ENCODE measurements around the gene JADE1. TPM values are rescaled to one million over a fixed set of nuclear protein-coding genes. Genes with fewer than 3 reads are reported as not detected.

The JADE1 gene
- polyA plus RNA-seq, 1 donor (not counting 4 experiments of a cell fraction or from before 2014, with no cell fraction given) = 2.8 TPM

GRCh38 chr4:128802680-128803628 is 6.5 kb upstream of the JADE1 start:
- dilution Hi-C loops (cut with MboI; ENCODE audit: extremely low pct_ligation_motif_present, low sequenced_read_pairs) = no loop called here
- no peaks in the 10 kb centered on the region for H3K79me2 ChIP-seq (ENCODE audit: control insufficient read depth, insufficient read depth, low read length)
- H3K4me3 ChIP-seq (ENCODE audit: control insufficient read depth in 2 of 3, extremely low read depth in 1 of 3, insufficient read depth in 2 of 3, low read depth in 1 of 3, low read length in 3 of 3) = no peak overlapping the region
- no peaks in the 10 kb centered on the region for H3K9me1 ChIP-seq (ENCODE audit: control insufficient read depth, extremely low read depth, insufficient read depth, low read length)
- DNase-seq (ENCODE audit: low read depth, low spot score) (no peak), FAIRE-seq (no peak)
- TF ChIP-seq CTCF (optimal IDR thresholded peaks at IDR 0.05 in 1 of 3, IDR thresholded peaks at IDR 0.05 in 1 of 3, conservative IDR thresholded peaks at IDR 0.05 in 1 of 3; ENCODE audit: extremely low read depth in 1 of 3, insufficient read depth in 2 of 3, low read length in 3 of 3) (no peak), EZH2 (IDR thresholded peaks at IDR 0.05; ENCODE audit: low read length) (no peak)
- H3K36me3 ChIP-seq (ENCODE audit: control insufficient read depth in 2 of 2, extremely low read depth in 1 of 2, insufficient read depth in 2 of 2, low read length in 2 of 2) = no peaks in the 10 kb centered on the region
- no peak overlapping the region for H3K27ac ChIP-seq (ENCODE audit: control insufficient read depth, insufficient read depth, low read length)
- H3K4me1 ChIP-seq (ENCODE audit: control insufficient read depth, extremely low read depth, insufficient read depth, low read length) = no peaks in the 10 kb centered on the region
- H3K9me3 ChIP-seq (ENCODE audit: control insufficient read depth, low read depth, low read length) = no peaks in the 10 kb centered on the region
- no peak overlapping the region for H3K4me2 ChIP-seq (ENCODE audit: control insufficient read depth, extremely low read depth, insufficient read depth, low read depth, low read length)
- no peak overlapping the region for H3K9ac ChIP-seq (ENCODE audit: control insufficient read depth, extremely low read depth, insufficient read depth, low read length)
- no peaks in the 10 kb centered on the region for H4K20me1 ChIP-seq (ENCODE audit: control insufficient read depth, extremely low read depth, insufficient read depth, low read length)
- H3K27me3 ChIP-seq (ENCODE audit: control insufficient read depth, extremely low read depth, insufficient read depth, low read length) = peaks cover 5% of the 10 kb centered on the region
- H2AFZ ChIP-seq (ENCODE audit: control insufficient read depth, low read length) = no peak overlapping the region

GRCh38 chr4:128803783-128804182 is 5.7 kb upstream of the JADE1 start:
- no peaks in the 10 kb centered on the region for H3K36me3 ChIP-seq (ENCODE audit: control insufficient read depth in 2 of 2, extremely low read depth in 1 of 2, insufficient read depth in 2 of 2, low read length in 2 of 2)
- H3K27ac ChIP-seq (ENCODE audit: control insufficient read depth, insufficient read depth, low read length) = no peak overlapping the region
- no peak overlapping the region for H3K9ac ChIP-seq (ENCODE audit: control insufficient read depth, extremely low read depth, insufficient read depth, low read length)
- no peaks in the 10 kb centered on the region for H3K9me3 ChIP-seq (ENCODE audit: control insufficient read depth, low read depth, low read length)
- no peak overlapping the region for H3K4me2 ChIP-seq (ENCODE audit: control insufficient read depth, extremely low read depth, insufficient read depth, low read depth, low read length)
- no peak for DNase-seq (ENCODE audit: low read depth, low spot score)
- no peak for FAIRE-seq
- TF ChIP-seq EZH2 (IDR thresholded peaks at IDR 0.05; ENCODE audit: low read length) (no peak), CTCF (optimal IDR thresholded peaks at IDR 0.05 in 1 of 3, IDR thresholded peaks at IDR 0.05 in 1 of 3, conservative IDR thresholded peaks at IDR 0.05 in 1 of 3; ENCODE audit: extremely low read depth in 1 of 3, insufficient read depth in 2 of 3, low read length in 3 of 3) (no peak)
- H4K20me1 ChIP-seq (ENCODE audit: control insufficient read depth, extremely low read depth, insufficient read depth, low read length) = no peaks in the 10 kb centered on the region
- H3K9me1 ChIP-seq (ENCODE audit: control insufficient read depth, extremely low read depth, insufficient read depth, low read length) = no peaks in the 10 kb centered on the region
- dilution Hi-C loops (cut with MboI; ENCODE audit: extremely low pct_ligation_motif_present, low sequenced_read_pairs) = no loop called here
- H3K27me3 ChIP-seq (ENCODE audit: control insufficient read depth, extremely low read depth, insufficient read depth, low read length) = peaks cover 5% of the 10 kb centered on the region
- no peak overlapping the region for H3K4me3 ChIP-seq (ENCODE audit: control insufficient read depth in 2 of 3, extremely low read depth in 1 of 3, insufficient read depth in 2 of 3, low read depth in 1 of 3, low read length in 3 of 3)
- H3K4me1 ChIP-seq (ENCODE audit: control insufficient read depth, extremely low read depth, insufficient read depth, low read length) = no peaks in the 10 kb centered on the region
- H3K79me2 ChIP-seq (ENCODE audit: control insufficient read depth, insufficient read depth, low read length) = no peaks in the 10 kb centered on the region
- H2AFZ ChIP-seq (ENCODE audit: control insufficient read depth, low read length) = no peak overlapping the region

Measured in keratinocyte (primary cell).